HG02852 (cell line): ENCODE measurements around the gene PTPN1.
"Not testable (repeated sequence)": the region's sequence is repeated elsewhere in the genome, so short reads cannot be mapped to it uniquely, and the experiment has no call there.

Experiments
- ATAC-seq: cut with Tn5 transposase; IDR thresholded peaks from one replicate; pipeline ENCODE4 v1.9.1; 2021; ENCODE audit warnings: mild to moderate bottlenecking, moderate library complexity; ENCODE audit not compliant: unreplicated experiment

The PTPN1 gene

GRCh38 chr20:50527068-50527605 is 17.0 kb downstream of the PTPN1 start:
- ATAC-seq, result no peak

GRCh38 chr20:50528129-50528528 is 17.9 kb downstream of the PTPN1 start:
- ATAC-seq, result no peak

GRCh38 chr20:50528804-50529351 is 18.7 kb downstream of the PTPN1 start:
- ATAC-seq, result peak; percentile 71

- no peak for ATAC-seq
These were observed 22.0 kb downstream of the PTPN1 start for GRCh38 chr20:50532221-50532620.

GRCh38 chr20:50533061-50533460 is 22.9 kb downstream of the PTPN1 start:
- no peak for ATAC-seq

- ATAC-seq, result no peak
These were observed 23.3 kb downstream of the PTPN1 start for GRCh38 chr20:50533464-50533863.

GRCh38 chr20:50534567-50534966 is 24.4 kb downstream of the PTPN1 start:
- ATAC-seq, result no peak

GRCh38 chr20:50535162-50535561 is 25.0 kb downstream of the PTPN1 start:
- no peak for ATAC-seq

- ATAC-seq, result no peak
These were observed 26.1 kb downstream of the PTPN1 start for GRCh38 chr20:50536333-50536732.

GRCh38 chr20:50537546-50538201 is 27.5 kb downstream of the PTPN1 start:
- no peak for ATAC-seq

- no peak for ATAC-seq
These were observed 28.1 kb downstream of the PTPN1 start for GRCh38 chr20:50538276-50538675.

- not testable (repeated sequence) for ATAC-seq
These were observed 29.6 kb downstream of the PTPN1 start for GRCh38 chr20:50539798-50540197.

GRCh38 chr20:50540620-50541605 is 30.7 kb downstream of the PTPN1 start:
- peak; percentile 9 for ATAC-seq

GRCh38 chr20:50541606-50542041 is 31.4 kb downstream of the PTPN1 start:
- peak; percentile 54 for ATAC-seq

- ATAC-seq, result no peak
These were observed 33.1 kb downstream of the PTPN1 start for GRCh38 chr20:50543326-50543725.

- no peak for ATAC-seq
These were observed 34.9 kb downstream of the PTPN1 start for GRCh38 chr20:50545126-50545525.

GRCh38 chr20:50546729-50547314 is 36.6 kb downstream of the PTPN1 start:
- peak; percentile 46 for ATAC-seq

- ATAC-seq, result no peak
These were observed 37.8 kb downstream of the PTPN1 start for GRCh38 chr20:50547964-50548363.

- ATAC-seq, result no peak
These were observed 38.2 kb downstream of the PTPN1 start for GRCh38 chr20:50548396-50548795.

GRCh38 chr20:50550531-50550930 is 40.3 kb downstream of the PTPN1 start:
- no peak for ATAC-seq

- no peak for ATAC-seq
These were observed 41.1 kb downstream of the PTPN1 start for GRCh38 chr20:50551288-50551687.
